Thyroid gland (tissue), 4 donors: ENCODE data around the gene BRD2. TPM values are rescaled to one million over a fixed set of nuclear protein-coding genes. Genes with fewer than 3 reads are reported as not detected.

ENCODE experiments used
- DNase-seq, 2 donors: peaks; one replicate each; pipeline ENCODE4 v3.0.0-alpha.2; 2019
- H3K27ac ChIP-seq, 3 donors: fragments of 200-600 bp; sonication (generic); 1 replicate in 2 of 3; 2 replicates in 1 of 3; pipeline ENCODE4 v1.5.1; 2016 to 2019; ENCODE audit warnings: mild to moderate bottlenecking in 1 of 3, moderate library complexity in 1 of 3
- H3K27me3 ChIP-seq: fragments of 200-600 bp; sonication (generic); one replicate; pipeline ENCODE4 v1.5.1; 2019
- H3K36me3 ChIP-seq, 2 donors: fragments of 200-600 bp; sonication (generic); one replicate each; pipeline ENCODE4 v1.5.1; 2016 to 2019
- H3K4me1 ChIP-seq, 2 donors: fragments of 200-600 bp; sonication (generic); one replicate each; pipeline ENCODE4 v1.5.1; 2017 to 2019
- H3K4me3 ChIP-seq, 3 donors: fragments of 200-600 bp; sonication (generic); replicated peaks in 1 of 3; 1 replicate in 2 of 3; 2 replicates in 1 of 3; pipeline ENCODE4 v1.5.1; 2016; ENCODE audit warnings: mild to moderate bottlenecking in 1 of 3
- H3K9me3 ChIP-seq: fragments of 200-600 bp; sonication (generic); one replicate; pipeline ENCODE4 v1.5.1; 2017
- POLR2A ChIP-seq, 2 donors: fragments of 450-650 bp; IDR thresholded peaks; one replicate each; pipeline ENCODE4 v1.6.1; 2017; ENCODE audit warnings: antibody characterized with exemption in 2 of 2, mild to moderate bottlenecking in 2 of 2, moderate library complexity in 1 of 2
- WGBS, 2 donors: methylation state at CpG; one replicate each; pipeline ENCODE4 v1.1.5; 2017; 5-methylcytosine and 5-hydroxymethylcytosine counted together
- intact Hi-C: fragments of 100-400 bp; cut with DNase I; formaldehyde crosslinking; loops from one replicate; pipeline ENCODE4 v1.15.1; 2023
- total RNA-seq, 4 donors: library from RNA; depleted of rRNA; stranded (reverse); fragments of >200 nt; gene quantifications; one replicate each; pipeline ENCODE4 v1.2.3, GENCODE V29; 2016
- TF ChIP-seq, protein P1 (sequence below), 6 experiments: fragments of 200-600 bp in 3 of 6; fragments of 450-650 bp in 3 of 6; sonication (generic) in 3 of 6; IDR thresholded peaks; one replicate each; pipeline ENCODE4 v1.5.1; 2016 to 2019; ENCODE audit warnings: antibody characterized with exemption in 6 of 6, mild to moderate bottlenecking in 2 of 6, inconsistent platforms in 1 of 6, moderate library complexity in 1 of 6

BRD2 gene
- total RNA-seq, 4 donors from 2014 or later, result 206 to 282 (median 238) TPM

- H3K36me3 ChIP-seq, result no peaks in the 10 kb centered on the region
- H3K4me3 ChIP-seq, result no peak overlapping the region
- no peaks in the 10 kb centered on the region for H3K27me3 ChIP-seq
- peaks cover 15 to 20% of the 10 kb centered on the region in 2 donors for H3K4me1 ChIP-seq
- intact Hi-C loops, result loop anchor here (2.0 kb wide), 1 partner anchor 63 kb away; no protein-coding TSS in a partner anchor
- TF ChIP-seq, protein P1, sequence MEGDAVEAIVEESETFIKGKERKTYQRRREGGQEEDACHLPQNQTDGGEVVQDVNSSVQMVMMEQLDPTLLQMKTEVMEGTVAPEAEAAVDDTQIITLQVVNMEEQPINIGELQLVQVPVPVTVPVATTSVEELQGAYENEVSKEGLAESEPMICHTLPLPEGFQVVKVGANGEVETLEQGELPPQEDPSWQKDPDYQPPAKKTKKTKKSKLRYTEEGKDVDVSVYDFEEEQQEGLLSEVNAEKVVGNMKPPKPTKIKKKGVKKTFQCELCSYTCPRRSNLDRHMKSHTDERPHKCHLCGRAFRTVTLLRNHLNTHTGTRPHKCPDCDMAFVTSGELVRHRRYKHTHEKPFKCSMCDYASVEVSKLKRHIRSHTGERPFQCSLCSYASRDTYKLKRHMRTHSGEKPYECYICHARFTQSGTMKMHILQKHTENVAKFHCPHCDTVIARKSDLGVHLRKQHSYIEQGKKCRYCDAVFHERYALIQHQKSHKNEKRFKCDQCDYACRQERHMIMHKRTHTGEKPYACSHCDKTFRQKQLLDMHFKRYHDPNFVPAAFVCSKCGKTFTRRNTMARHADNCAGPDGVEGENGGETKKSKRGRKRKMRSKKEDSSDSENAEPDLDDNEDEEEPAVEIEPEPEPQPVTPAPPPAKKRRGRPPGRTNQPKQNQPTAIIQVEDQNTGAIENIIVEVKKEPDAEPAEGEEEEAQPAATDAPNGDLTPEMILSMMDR (IDR thresholded peaks at IDR 0.05), result peak in 5 of 6 experiments; percentile 49 to 94 (median 89)
- TF ChIP-seq POLR2A (IDR thresholded peaks at IDR 0.05), result no peak
- no peak overlapping the region for H3K27ac ChIP-seq
- no peaks in the 10 kb centered on the region for H3K9me3 ChIP-seq
- 71 to 80% methylated on average over 11 of the region's 11 CpGs for whole genome bisulfite sequencing, 2 donors
- peak; percentile 67 to 72 for DNase-seq
These were observed 20.6 kb upstream of the BRD2 start for GRCh38 chr6:32947552-32948465.

DNA sequence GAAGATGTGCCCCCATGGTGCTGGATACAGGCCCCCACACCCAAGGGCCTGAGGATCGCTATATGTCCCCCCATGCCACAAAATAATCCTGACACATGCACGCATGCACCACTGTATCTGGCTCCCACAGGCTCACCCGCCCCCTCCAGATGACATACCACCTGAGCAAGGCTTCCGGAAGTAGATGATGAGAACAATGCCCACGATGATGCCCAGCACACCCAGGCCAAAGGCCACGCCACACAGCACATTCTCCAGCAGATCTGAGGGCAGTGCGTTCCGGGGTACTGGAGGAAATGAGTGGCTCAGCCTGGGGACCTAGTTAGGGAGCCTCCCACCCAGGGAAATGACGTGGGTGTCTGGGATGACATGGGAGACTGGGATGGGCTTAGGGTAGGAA is 19.3 kb upstream of the BRD2 start:
- TF ChIP-seq, protein P1 (IDR thresholded peaks at IDR 0.05), result no peak
- TF ChIP-seq POLR2A (IDR thresholded peaks at IDR 0.05), result no peak
- Histone ChIP-seq H3K4me1 (peaks cover 9 to 15% of the 10 kb centered on the region in 2 donors), H3K36me3 (no peaks in the 10 kb centered on the region), H3K27ac (no peak overlapping the region), H3K27me3 (no peaks in the 10 kb centered on the region), H3K9me3 (no peaks in the 10 kb centered on the region), H3K4me3 (no peak overlapping the region)
- intact Hi-C loops, result loop anchor here (2.0 kb wide), 1 partner anchor 64 kb away; no protein-coding TSS in a partner anchor
- WGBS, 2 donors, result 92 to 93% methylated on average over 8 to 9 of the region's 9 CpGs
- DNase-seq, result no peak

GRCh38 chr6:32950010-32950409 is 18.4 kb upstream of the BRD2 start:
- Histone ChIP-seq H3K4me3 (no peak overlapping the region), H3K4me1 (peaks cover 6 to 11% of the 10 kb centered on the region in 2 donors), H3K9me3 (no peaks in the 10 kb centered on the region), H3K36me3 (no peaks in the 10 kb centered on the region), H3K27me3 (no peaks in the 10 kb centered on the region), H3K27ac (no peak overlapping the region)
- intact Hi-C loops, result no loop called here
- WGBS, 2 donors, result 74 to 82% methylated on average over 3 of the region's 3 CpGs
- no peak for DNase-seq
- TF ChIP-seq, protein P1 (IDR thresholded peaks at IDR 0.05), result no peak
- TF ChIP-seq POLR2A (IDR thresholded peaks at IDR 0.05), result no peak

DNA sequence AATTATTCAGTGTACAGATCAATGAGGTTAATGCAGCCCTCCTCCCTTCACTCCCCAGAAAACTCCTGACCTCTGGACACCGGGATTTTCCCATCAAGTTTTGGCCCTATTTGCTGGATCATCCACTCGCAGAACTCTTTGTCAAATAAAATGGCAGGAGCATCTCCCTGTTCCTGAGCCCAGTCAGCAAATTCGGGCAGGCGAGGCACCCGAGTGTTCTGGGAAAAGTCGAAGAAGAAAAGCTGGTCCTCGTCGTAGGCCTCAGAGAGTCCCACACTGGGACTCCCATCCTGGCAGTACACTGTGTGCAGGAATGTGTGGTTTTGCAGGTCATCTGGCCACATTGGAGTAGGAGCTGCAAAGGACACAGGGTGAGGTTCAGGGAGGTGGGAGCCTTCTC is 17.9 kb upstream of the BRD2 start:
- Histone ChIP-seq H3K36me3 (no peaks in the 10 kb centered on the region), H3K4me1 (peaks cover 3 to 9% of the 10 kb centered on the region in 2 donors), H3K27ac (no peak overlapping the region), H3K9me3 (no peaks in the 10 kb centered on the region), H3K27me3 (no peaks in the 10 kb centered on the region), H3K4me3 (no peak overlapping the region)
- 92% methylated on average over 8 of the region's 8 CpGs for WGBS, 2 donors
- TF ChIP-seq, protein P1 (IDR thresholded peaks at IDR 0.05), result no peak
- no peak for TF ChIP-seq POLR2A (IDR thresholded peaks at IDR 0.05)
- DNase-seq, result no peak
- intact Hi-C loops, result no loop called here
